Ovary (tissue), 9 donors: ENCODE data around the gene GJA4. TPM values are rescaled to one million over a fixed set of nuclear protein-coding genes. Genes with fewer than 3 reads are reported as not detected.
A peak's percentile ranks its signal among the peaks of the same experiment; 100 is the strongest.

Experiments used
- DNase-seq, 5 donors: peaks; one replicate each; pipeline ENCODE4 v3.0.0-alpha.2; 2019 to 2020
- H3K27ac ChIP-seq, 2 donors: fragments of 200-600 bp; one replicate each; pipeline versions ENCODE4 v1.5.1 to v1.8.0; 2019 to 2022
- H3K27me3 ChIP-seq: fragments of 200-600 bp; one replicate; pipeline ENCODE4 v1.8.0; 2022
- H3K36me3 ChIP-seq: fragments of 200-600 bp; sonication (generic); one replicate; pipeline ENCODE4 v1.5.1; 2019
- H3K4me1 ChIP-seq: one replicate; pipeline ENCODE4 v1.8.1; 2013; ENCODE audit warnings: mild to moderate bottlenecking, moderate library complexity; ENCODE audit not compliant: insufficient read depth
- H3K4me3 ChIP-seq: fragments of 200-600 bp; sonication (generic); one replicate; pipeline ENCODE4 v1.5.1; 2017
- H3K9me3 ChIP-seq, 2 donors: fragments of 200-600 bp in 1 of 2; sonication (generic) in 1 of 2; one replicate each; pipeline versions ENCODE4 v1.5.1 to v1.8.1; 2013 to 2019; ENCODE audit warnings: mild to moderate bottlenecking in 1 of 2, moderate library complexity in 1 of 2
- EP300 ChIP-seq: sonication (generic); formaldehyde crosslinking; IDR thresholded peaks from one replicate; pipeline ENCODE4 v1.6.1; 2017; ENCODE audit warnings: antibody characterized with exemption
- POLR2A ChIP-seq: fragments of 450-650 bp; IDR thresholded peaks from one replicate; pipeline ENCODE4 v1.6.1; 2017; ENCODE audit warnings: antibody characterized with exemption, mild to moderate bottlenecking, moderate library complexity
- WGBS, 3 donors: extraction: QIAGEN DNeasy Blood & Tissue Kit in 1 of 3; methylation state at CpG; one replicate each; pipeline versions ENCODE4 v1.1.5 to v1.1.7; 2013 to 2017; 5-methylcytosine and 5-hydroxymethylcytosine counted together
- intact Hi-C, 4 donors: fragments of 100-400 bp; cut with DNase I; formaldehyde crosslinking; loops; one replicate each; pipeline versions ENCODE4 v1.11.0 to v1.15.1; 2022 to 2023
- polyA plus RNA-seq, 2 donors: library from polyadenylated mRNA; stranded (reverse); fragments of 200-250 nt in 1 of 2; fragments of 350-450 nt in 1 of 2; fragmentation: Illumina TruSeq in 1 of 2; extraction: RNeasy Lipid Tissue Mini Kit (QIAGEN cat#74804) in 1 of 2; gene quantifications; one replicate each; pipeline ENCODE4 v1.2.3, GENCODE V29; 2013 to 2014
- total RNA-seq, 7 donors: library from RNA; depleted of rRNA in 2 of 7; stranded (reverse); fragments of >200 nt in 2 of 7; fragmentation: NEBNext Ultra II Directional in 3 of 7; extraction: Animal tissue kit (Norgen Biotek cat#: 25700) in 3 of 7; gene quantifications; one replicate each; pipeline versions ENCODE4 v1.1.0 to v1.2.4, GENCODE V29; 2016 to 2023
- TF ChIP-seq, protein P1 (sequence below), 3 donors: fragments of 450-650 bp in 2 of 3; fragments of 200-600 bp in 1 of 3; IDR thresholded peaks; one replicate each; pipeline versions ENCODE4 v1.5.1 to v1.8.0; 2016 to 2022; ENCODE audit warnings: antibody characterized with exemption in 3 of 3, mild to moderate bottlenecking in 1 of 3
- donor health status: DM: no; HTN: no; CAD: no; lungs with moderate emphysema.
- donor health status: DM: no; HTN: no; CAD: no.
- donor health status: Bipolar disorder and iron deficiency.
- donor health status: DM: yes; HTN: yes; CAD: no.
- donor health status: DM: no; HTN: no; CAD: no.
- donor health status: DM: yes; HTN: yes; CAD: no.

The GJA4 gene
- total and polyA plus RNA-seq, 9 donors: 4.9 to 149 (median 9.5) TPM

DNA sequence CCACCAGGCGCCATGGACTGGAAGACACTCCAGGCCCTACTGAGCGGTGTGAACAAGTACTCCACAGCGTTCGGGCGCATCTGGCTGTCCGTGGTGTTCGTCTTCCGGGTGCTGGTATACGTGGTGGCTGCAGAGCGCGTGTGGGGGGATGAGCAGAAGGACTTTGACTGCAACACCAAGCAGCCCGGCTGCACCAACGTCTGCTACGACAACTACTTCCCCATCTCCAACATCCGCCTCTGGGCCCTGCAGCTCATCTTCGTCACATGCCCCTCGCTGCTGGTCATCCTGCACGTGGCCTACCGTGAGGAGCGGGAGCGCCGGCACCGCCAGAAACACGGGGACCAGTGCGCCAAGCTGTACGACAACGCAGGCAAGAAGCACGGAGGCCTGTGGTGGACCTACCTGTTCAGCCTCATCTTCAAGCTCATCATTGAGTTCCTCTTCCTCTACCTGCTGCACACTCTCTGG is 8.0 kb upstream of the GJA4 start:
- no peak overlapping the region for H3K27ac ChIP-seq
- no peak for TF ChIP-seq EP300
- no peak for TF ChIP-seq POLR2A
- TF ChIP-seq, protein P1, sequence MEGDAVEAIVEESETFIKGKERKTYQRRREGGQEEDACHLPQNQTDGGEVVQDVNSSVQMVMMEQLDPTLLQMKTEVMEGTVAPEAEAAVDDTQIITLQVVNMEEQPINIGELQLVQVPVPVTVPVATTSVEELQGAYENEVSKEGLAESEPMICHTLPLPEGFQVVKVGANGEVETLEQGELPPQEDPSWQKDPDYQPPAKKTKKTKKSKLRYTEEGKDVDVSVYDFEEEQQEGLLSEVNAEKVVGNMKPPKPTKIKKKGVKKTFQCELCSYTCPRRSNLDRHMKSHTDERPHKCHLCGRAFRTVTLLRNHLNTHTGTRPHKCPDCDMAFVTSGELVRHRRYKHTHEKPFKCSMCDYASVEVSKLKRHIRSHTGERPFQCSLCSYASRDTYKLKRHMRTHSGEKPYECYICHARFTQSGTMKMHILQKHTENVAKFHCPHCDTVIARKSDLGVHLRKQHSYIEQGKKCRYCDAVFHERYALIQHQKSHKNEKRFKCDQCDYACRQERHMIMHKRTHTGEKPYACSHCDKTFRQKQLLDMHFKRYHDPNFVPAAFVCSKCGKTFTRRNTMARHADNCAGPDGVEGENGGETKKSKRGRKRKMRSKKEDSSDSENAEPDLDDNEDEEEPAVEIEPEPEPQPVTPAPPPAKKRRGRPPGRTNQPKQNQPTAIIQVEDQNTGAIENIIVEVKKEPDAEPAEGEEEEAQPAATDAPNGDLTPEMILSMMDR (IDR thresholded peaks at IDR 0.05): no peak
- no peak overlapping the region for H3K4me3 ChIP-seq
- WGBS, 3 donors: 85 to 88% (median 87%) methylated on average over 28 of the region's 28 CpGs
- intact Hi-C loops: loop anchor here in 2 of 4 donors (5.0 kb wide), 2 partner anchors 68 to 83 kb away; no protein-coding TSS in a partner anchor
- H3K4me1 ChIP-seq: peaks cover 4% of the 10 kb centered on the region
- no peaks in the 10 kb centered on the region for H3K27me3 ChIP-seq
- no peak for DNase-seq
- no peaks in the 10 kb centered on the region for H3K9me3 ChIP-seq
- no peaks in the 10 kb centered on the region for H3K36me3 ChIP-seq

DNA sequence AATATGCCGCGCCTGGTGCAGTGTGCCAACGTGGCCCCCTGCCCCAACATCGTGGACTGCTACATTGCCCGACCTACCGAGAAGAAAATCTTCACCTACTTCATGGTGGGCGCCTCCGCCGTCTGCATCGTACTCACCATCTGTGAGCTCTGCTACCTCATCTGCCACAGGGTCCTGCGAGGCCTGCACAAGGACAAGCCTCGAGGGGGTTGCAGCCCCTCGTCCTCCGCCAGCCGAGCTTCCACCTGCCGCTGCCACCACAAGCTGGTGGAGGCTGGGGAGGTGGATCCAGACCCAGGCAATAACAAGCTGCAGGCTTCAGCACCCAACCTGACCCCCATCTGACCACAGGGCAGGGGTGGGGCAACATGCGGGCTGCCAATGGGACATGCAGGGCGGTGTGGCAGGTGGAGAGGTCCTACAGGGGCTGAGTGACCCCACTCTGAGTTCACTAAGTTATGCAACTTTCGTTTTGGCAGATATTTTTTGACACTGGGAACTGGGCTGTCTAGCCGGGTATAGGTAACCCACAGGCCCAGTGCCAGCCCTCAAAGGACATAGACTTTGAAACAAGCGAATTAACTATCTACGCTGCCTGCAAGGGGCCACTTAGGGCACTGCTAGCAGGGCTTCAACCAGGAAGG is 7.4 kb upstream of the GJA4 start:
- no peak overlapping the region for H3K4me3 ChIP-seq
- intact Hi-C loops: loop anchor here in 2 of 4 donors (5.0 kb wide), 2 partner anchors 67 to 82 kb away; no protein-coding TSS in a partner anchor
- DNase-seq: no peak
- H3K27me3 ChIP-seq: no peaks in the 10 kb centered on the region
- 78 to 85% (median 82%) methylated on average over 22 of the region's 22 CpGs for WGBS, 3 donors
- no peaks in the 10 kb centered on the region for H3K36me3 ChIP-seq
- no peak for TF ChIP-seq EP300
- no peak for TF ChIP-seq POLR2A
- TF ChIP-seq, protein P1 (IDR thresholded peaks at IDR 0.05): no peak
- peaks cover 4% of the 10 kb centered on the region for H3K4me1 ChIP-seq
- no peak overlapping the region for H3K27ac ChIP-seq
- H3K9me3 ChIP-seq: no peaks in the 10 kb centered on the region

DNA sequence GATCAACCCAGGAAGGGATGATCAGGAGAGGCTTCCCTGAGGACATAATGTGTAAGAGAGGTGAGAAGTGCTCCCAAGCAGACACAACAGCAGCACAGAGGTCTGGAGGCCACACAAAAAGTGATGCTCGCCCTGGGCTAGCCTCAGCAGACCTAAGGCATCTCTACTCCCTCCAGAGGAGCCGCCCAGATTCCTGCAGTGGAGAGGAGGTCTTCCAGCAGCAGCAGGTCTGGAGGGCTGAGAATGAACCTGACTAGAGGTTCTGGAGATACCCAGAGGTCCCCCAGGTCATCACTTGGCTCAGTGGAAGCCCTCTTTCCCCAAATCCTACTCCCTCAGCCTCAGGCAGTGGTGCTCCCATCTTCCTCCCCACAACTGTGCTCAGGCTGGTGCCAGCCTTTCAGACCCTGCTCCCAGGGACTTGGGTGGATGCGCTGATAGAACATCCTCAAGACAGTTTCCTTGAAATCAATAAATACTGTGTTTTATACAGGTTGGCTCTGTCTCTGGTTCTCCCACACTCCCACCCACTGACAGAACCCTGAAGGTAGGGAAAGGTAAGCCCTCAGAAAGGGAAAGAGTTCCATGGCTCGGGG is 6.8 kb upstream of the GJA4 start:
- H3K4me3 ChIP-seq: no peak overlapping the region
- H3K27me3 ChIP-seq: no peaks in the 10 kb centered on the region
- TF ChIP-seq EP300 (no peak), POLR2A (no peak)
- TF ChIP-seq, protein P1 (IDR thresholded peaks at IDR 0.05): no peak
- WGBS, 3 donors: 55 to 62% (median 55%) methylated on average over 4 of the region's 4 CpGs
- H3K36me3 ChIP-seq: no peaks in the 10 kb centered on the region
- peaks cover 3% of the 10 kb centered on the region for H3K4me1 ChIP-seq
- no peak overlapping the region for H3K27ac ChIP-seq
- intact Hi-C loops: loop anchor here in 2 of 4 donors (5.0 kb wide), 2 partner anchors 66 to 81 kb away; no protein-coding TSS in a partner anchor
- DNase-seq: no peak
- no peaks in the 10 kb centered on the region for H3K9me3 ChIP-seq

DNA sequence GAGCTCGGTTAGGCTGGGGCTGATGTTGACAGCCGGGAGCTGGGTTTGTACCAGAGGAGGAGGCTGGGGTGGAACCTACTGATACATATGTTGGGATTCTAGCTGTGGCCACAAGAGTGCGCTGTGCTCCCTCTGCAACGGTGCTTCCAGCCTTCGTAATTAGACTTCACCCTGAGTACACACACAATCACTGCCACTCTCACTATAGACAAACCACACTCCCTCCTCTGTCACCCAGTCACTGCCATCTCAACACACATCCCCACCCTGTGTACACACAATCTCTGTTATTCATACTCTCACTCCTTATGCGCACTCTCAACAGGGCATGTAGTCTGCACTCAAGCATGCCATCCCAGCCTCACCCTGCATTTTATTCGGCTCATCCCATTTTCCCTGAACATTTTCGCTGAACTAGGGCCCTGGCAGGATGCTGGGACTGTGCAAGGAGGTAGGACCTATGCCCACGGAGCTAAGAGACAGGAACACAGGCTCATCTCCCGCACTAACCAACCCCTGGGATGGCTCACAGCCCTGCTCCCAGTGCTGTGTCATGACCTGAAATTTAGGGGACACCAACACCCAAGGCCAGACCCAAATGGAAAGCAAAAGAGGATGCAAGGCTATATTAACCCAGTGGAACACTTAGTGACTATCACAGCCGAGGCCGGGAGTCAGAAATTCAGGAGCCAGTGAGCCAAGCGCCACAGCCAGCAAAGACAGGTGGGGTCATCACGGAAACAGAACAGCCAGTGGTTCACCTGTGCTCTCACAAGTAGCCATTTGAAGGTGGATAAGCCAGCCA is 6.1 kb upstream of the GJA4 start:
- no peaks in the 10 kb centered on the region for H3K36me3 ChIP-seq
- H3K9me3 ChIP-seq: no peaks in the 10 kb centered on the region
- no peaks in the 10 kb centered on the region for H3K27me3 ChIP-seq
- intact Hi-C loops: loop anchor here in 2 of 4 donors (5.0 kb wide), 2 partner anchors 66 to 81 kb away; no protein-coding TSS in a partner anchor
- peak; percentile 43 to 73 (median 53) for DNase-seq
- H3K27ac ChIP-seq: no peak overlapping the region
- H3K4me3 ChIP-seq: no peak overlapping the region
- TF ChIP-seq, protein P1 (IDR thresholded peaks at IDR 0.05): peak; percentile 21 to 51 (median 42)
- TF ChIP-seq EP300: no peak
- 48 to 50% (median 49%) methylated on average over 14 of the region's 14 CpGs for WGBS, 3 donors
- no peaks in the 10 kb centered on the region for H3K4me1 ChIP-seq
